ENCODE results near the gene ADAMTSL2.

ADAMTSL2 gene

GRCh38 chr9:133534346-133535291 lies at the start of gene ADAMTSL2:
TSS of gene ADAMTSL2 (plus strand) at chr9:133534704. CDS start at chr9:133536713, 2,009 bp downstream.
- H3K4me3 ChIP-seq (replicated peaks; ENCODE audit: low read depth, low read length) = no peak within 1 kb of the TSS
- TF ChIP-seq, protein P1, sequence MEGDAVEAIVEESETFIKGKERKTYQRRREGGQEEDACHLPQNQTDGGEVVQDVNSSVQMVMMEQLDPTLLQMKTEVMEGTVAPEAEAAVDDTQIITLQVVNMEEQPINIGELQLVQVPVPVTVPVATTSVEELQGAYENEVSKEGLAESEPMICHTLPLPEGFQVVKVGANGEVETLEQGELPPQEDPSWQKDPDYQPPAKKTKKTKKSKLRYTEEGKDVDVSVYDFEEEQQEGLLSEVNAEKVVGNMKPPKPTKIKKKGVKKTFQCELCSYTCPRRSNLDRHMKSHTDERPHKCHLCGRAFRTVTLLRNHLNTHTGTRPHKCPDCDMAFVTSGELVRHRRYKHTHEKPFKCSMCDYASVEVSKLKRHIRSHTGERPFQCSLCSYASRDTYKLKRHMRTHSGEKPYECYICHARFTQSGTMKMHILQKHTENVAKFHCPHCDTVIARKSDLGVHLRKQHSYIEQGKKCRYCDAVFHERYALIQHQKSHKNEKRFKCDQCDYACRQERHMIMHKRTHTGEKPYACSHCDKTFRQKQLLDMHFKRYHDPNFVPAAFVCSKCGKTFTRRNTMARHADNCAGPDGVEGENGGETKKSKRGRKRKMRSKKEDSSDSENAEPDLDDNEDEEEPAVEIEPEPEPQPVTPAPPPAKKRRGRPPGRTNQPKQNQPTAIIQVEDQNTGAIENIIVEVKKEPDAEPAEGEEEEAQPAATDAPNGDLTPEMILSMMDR (IDR thresholded peaks at IDR 0.05; ENCODE audit: low read depth, low read length, missing control alignments) = no peak
- DNase-seq (ENCODE audit: extremely low read depth, low read depth) = no peak

- TF ChIP-seq, protein P1 (IDR thresholded peaks at IDR 0.05; ENCODE audit: low read depth, low read length, missing control alignments) = no peak
- no peak for DNase-seq (ENCODE audit: extremely low read depth, low read depth)
- H3K4me3 ChIP-seq (replicated peaks; ENCODE audit: low read depth, low read length) = no peak overlapping the region
Observed at GRCh38 chr9:133485531-133486260, 48.8 kb upstream of the ADAMTSL2 start.

DNA sequence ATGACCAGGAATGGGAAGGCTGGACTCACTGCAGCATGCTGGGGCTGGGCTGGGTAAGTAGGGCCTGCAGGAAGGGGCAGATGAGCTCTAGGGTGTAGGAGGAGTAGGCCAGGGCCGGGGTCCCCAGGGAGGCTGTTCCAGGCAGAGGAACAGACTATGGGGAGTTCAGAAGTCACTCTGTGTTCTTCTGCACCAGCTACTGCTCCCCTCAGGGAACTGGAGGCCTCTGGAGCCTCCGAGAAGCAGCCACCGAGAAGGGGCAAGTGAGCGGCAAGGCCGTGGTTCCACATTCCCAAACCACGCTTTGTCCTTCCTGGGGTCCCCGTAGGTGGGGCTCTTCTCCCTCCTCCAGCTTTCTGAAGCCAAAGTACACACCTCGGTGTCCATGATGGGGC lies 47.2 kb upstream of the ADAMTSL2 start:
- no peak for DNase-seq (ENCODE audit: extremely low read depth, low read depth)
- no peak overlapping the region for H3K4me3 ChIP-seq (replicated peaks; ENCODE audit: low read depth, low read length)
- TF ChIP-seq, protein P1 (IDR thresholded peaks at IDR 0.05; ENCODE audit: low read depth, low read length, missing control alignments) = no peak

DNA sequence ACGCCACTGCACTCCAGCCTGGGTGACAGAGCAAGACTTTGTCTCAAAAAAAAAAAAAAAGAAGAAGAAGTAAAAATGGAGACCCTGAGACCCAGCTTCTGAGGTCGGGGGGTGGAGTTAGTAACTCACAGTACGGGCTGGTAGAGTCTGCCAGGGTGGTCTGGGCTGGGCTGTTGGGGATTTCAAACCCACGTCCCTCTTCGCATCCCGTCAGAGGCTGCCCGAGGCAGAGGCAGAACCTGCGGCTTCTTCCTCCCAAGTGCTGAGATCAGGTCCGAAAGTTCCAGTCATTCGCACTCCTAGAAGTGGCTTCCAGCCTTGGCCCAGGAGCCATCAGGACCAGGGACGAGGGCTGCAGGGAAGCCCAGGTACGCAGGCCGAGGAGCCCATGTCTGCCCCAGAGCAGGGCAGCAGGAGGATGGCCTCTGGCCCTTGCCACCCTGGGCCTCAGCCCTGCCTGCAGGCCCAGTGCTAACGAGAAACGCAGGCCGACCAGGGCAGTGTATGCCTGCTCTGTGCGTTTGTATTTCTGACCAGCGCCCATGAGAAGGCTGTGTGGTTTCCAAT lies 45.7 kb upstream of the ADAMTSL2 start:
- no peak overlapping the region for H3K4me3 ChIP-seq (replicated peaks; ENCODE audit: low read depth, low read length)
- DNase-seq (ENCODE audit: extremely low read depth, low read depth) = no peak
- TF ChIP-seq, protein P1 (IDR thresholded peaks at IDR 0.05; ENCODE audit: low read depth, low read length, missing control alignments) = no peak

- TF ChIP-seq, protein P1 (IDR thresholded peaks at IDR 0.05; ENCODE audit: low read depth, low read length, missing control alignments) = no peak
- no peak overlapping the region for H3K4me3 ChIP-seq (replicated peaks; ENCODE audit: low read depth, low read length)
- no peak for DNase-seq (ENCODE audit: extremely low read depth, low read depth)
Observed at GRCh38 chr9:133489253-133490190, 45.0 kb upstream of the ADAMTSL2 start.

DNA sequence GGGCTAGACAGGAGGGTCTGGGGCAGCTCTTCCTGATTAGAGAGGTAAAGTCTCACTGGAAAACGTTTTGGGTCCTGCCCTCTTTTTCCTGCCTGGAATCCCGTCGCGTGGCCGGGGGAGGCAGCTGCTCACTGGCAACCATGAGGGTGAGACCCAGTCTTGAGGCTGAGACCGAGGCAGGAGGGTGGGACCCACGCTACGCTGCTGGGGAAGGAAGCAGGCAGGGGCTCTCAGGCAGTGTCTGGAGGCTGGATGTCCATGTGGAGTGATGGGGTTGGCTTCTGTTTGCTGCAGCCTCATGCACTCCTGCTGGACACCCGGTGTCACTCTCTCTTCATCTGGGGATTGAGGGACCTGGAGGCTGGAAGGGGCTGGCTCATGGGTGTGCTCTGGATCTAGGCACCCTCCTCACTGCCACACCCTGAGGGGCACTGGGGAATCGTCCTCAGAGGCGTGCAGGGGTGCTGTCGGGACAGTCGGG lies 44.3 kb upstream of the ADAMTSL2 start:
- TF ChIP-seq, protein P1 (IDR thresholded peaks at IDR 0.05; ENCODE audit: low read depth, low read length, missing control alignments) = no peak
- DNase-seq (ENCODE audit: extremely low read depth, low read depth) = no peak
- no peak overlapping the region for H3K4me3 ChIP-seq (replicated peaks; ENCODE audit: low read depth, low read length)

All from HFF-Myc (cell line).